Activated T-helper 2 cell treated with anti-CD3 and anti-CD28 coated beads, Interferon-gamma antibody, Interleukin-2, Interleukin-4, amounts not matched to agents 10 μg/mL and 5 μg/mL and 100 μg/mL, durations not matched to agents 14 hours and 24 hours and 36 hours (primary cell): ENCODE results near the gene ZC3HAV1. TPM values are rescaled to one million over a fixed set of nuclear protein-coding genes. Genes with fewer than 3 reads are reported as not detected.

Experiments
- DNase-seq: peaks from one replicate; pipeline ENCODE4 v3.0.0; 2021; ENCODE audit warnings: low spot score
- H3K27ac Mint-ChIP-seq: one replicate; pipeline ENCODE4 v1.8.0; 2021; ENCODE audit warnings: mixed read lengths
- H3K27me3 Mint-ChIP-seq: one replicate; pipeline ENCODE4 v1.8.0; 2021; ENCODE audit warnings: low read depth, mixed read lengths
- H3K36me3 Mint-ChIP-seq: one replicate; pipeline ENCODE4 v1.8.0; 2021; ENCODE audit warnings: low read depth, mixed read lengths
- H3K4me1 Mint-ChIP-seq: one replicate; pipeline ENCODE4 v1.8.0; 2021; ENCODE audit warnings: low read depth, mixed read lengths
- H3K4me3 Mint-ChIP-seq: one replicate; pipeline ENCODE4 v1.8.0; 2021; ENCODE audit warnings: low read depth, mild to moderate bottlenecking, moderate library complexity, mixed read lengths
- H3K9me3 Mint-ChIP-seq: one replicate; pipeline ENCODE4 v1.8.0; 2021; ENCODE audit warnings: mixed read lengths
- intact Hi-C: fragments of 100-400 bp; cut with micrococcal nuclease; formaldehyde crosslinking; loops from one replicate; pipeline ENCODE4 v1.15.1; 2023
- total RNA-seq: library from RNA; stranded (reverse); gene quantifications from 2 replicates; pipeline ENCODE4 v1.2.3, GENCODE V29; 2022

Gene ZC3HAV1
- total RNA-seq, 1 donor from 2014 or later = 76.0 TPM

- H3K9me3 Mint-ChIP-seq = no peaks in the 10 kb centered on the region
- intact Hi-C loops = no loop called here
- H3K4me3 Mint-ChIP-seq = no peak overlapping the region
- H3K27me3 Mint-ChIP-seq = no peaks in the 10 kb centered on the region
- no peak overlapping the region for H3K27ac Mint-ChIP-seq
- H3K36me3 Mint-ChIP-seq = peaks cover 60% of the 10 kb centered on the region
- no peak for DNase-seq
- peaks cover 20% of the 10 kb centered on the region for H3K4me1 Mint-ChIP-seq
These were observed 87.2 kb downstream of the ZC3HAV1 start for GRCh38 chr7:139022286-139022685.

GRCh38 chr7:139018910-139019309 lies 90.6 kb downstream of the ZC3HAV1 start:
- peaks cover 12% of the 10 kb centered on the region for H3K27me3 Mint-ChIP-seq
- no peak overlapping the region for H3K4me3 Mint-ChIP-seq

GRCh38 chr7:139016931-139017511 lies 92.5 kb downstream of the ZC3HAV1 start:
- H3K9me3 Mint-ChIP-seq = no peaks in the 10 kb centered on the region
- peaks cover 15% of the 10 kb centered on the region for H3K27me3 Mint-ChIP-seq
- intact Hi-C loops = loop anchor here (1.0 kb wide), 1 partner anchor 58 kb away; no protein-coding TSS in a partner anchor
- no peak overlapping the region for H3K4me3 Mint-ChIP-seq
- H3K4me1 Mint-ChIP-seq = peaks cover 13% of the 10 kb centered on the region
- peaks cover 17% of the 10 kb centered on the region for H3K36me3 Mint-ChIP-seq
- peak; percentile 47 for DNase-seq
- H3K27ac Mint-ChIP-seq = no peak overlapping the region

More at GRCh38 chr7:139018910-139019309, 90.6 kb downstream of the ZC3HAV1 start:
- intact Hi-C loops = no loop called here
- Mint-ChIP-seq H3K4me1 (peaks cover 14% of the 10 kb centered on the region), H3K9me3 (no peaks in the 10 kb centered on the region), H3K36me3 (peaks cover 32% of the 10 kb centered on the region), H3K27ac (no peak overlapping the region)
- DNase-seq = no peak

GRCh38 chr7:139011373-139011772 lies 98.1 kb downstream of the ZC3HAV1 start:
- intact Hi-C loops = no loop called here
- no peaks in the 10 kb centered on the region for H3K36me3 Mint-ChIP-seq
- peaks cover 5% of the 10 kb centered on the region for H3K9me3 Mint-ChIP-seq
- no peak overlapping the region for H3K27ac Mint-ChIP-seq
- H3K27me3 Mint-ChIP-seq = peaks cover 15% of the 10 kb centered on the region
- DNase-seq = no peak
- H3K4me3 Mint-ChIP-seq = no peak overlapping the region
- H3K4me1 Mint-ChIP-seq = no peaks in the 10 kb centered on the region

GRCh38 chr7:139004321-139005090 lies 105.0 kb downstream of the ZC3HAV1 start:
- Mint-ChIP-seq H3K9me3 (peaks cover 31% of the 10 kb centered on the region), H3K36me3 (no peaks in the 10 kb centered on the region), H3K4me3 (no peak overlapping the region), H3K27ac (no peak overlapping the region), H3K4me1 (peaks cover under 1% of the 10 kb centered on the region), H3K27me3 (peaks cover 6% of the 10 kb centered on the region)
- intact Hi-C loops = no loop called here
- DNase-seq = no peak

- Mint-ChIP-seq H3K36me3 (no peaks in the 10 kb centered on the region), H3K27ac (no peak overlapping the region), H3K27me3 (peaks cover 17% of the 10 kb centered on the region), H3K9me3 (peaks cover 14% of the 10 kb centered on the region), H3K4me3 (no peak overlapping the region), H3K4me1 (peaks cover 4% of the 10 kb centered on the region)
- DNase-seq = no peak
- intact Hi-C loops = no loop called here
These were observed 110.1 kb downstream of the ZC3HAV1 start for GRCh38 chr7:138999414-138999813.

Other genes with a start within 250 kb of the ZC3HAV1 start
- gene KIAA1549, start 128.3 kb downstream of the ZC3HAV1 start, total RNA-seq = 1.3 TPM in 2 replicates
- 38.2 and 39.4 TPM in 2 replicates for gene ZC3HAV1L, start 73.7 kb downstream of the ZC3HAV1 start, total RNA-seq
- gene UBN2, start 121.5 kb upstream of the ZC3HAV1 start, total RNA-seq = 13.6 and 14.1 TPM in 2 replicates
- 7.2 and 7.5 TPM in 2 replicates for gene FMC1, start 231.6 kb upstream of the ZC3HAV1 start, total RNA-seq